ENCODE results near the gene PNPLA8. TPM values are rescaled to one million over a fixed set of nuclear protein-coding genes. Genes with fewer than 3 reads are reported as not detected.

The PNPLA8 gene
- 10 to 100 TPM; 15.0 to 16.8 TPM for total RNA-seq

- Histone ChIP-seq H3K27ac (peak within 1 kb of the TSS; percentile 95 to 97 (median 95)), H3K36me3 (replicated peaks in 1 of 2; ENCODE audit: insufficient read depth in 1 of 2, low read depth in 2 of 2) (no peaks in the 10 kb centered on the region), H3K4me1 (peaks cover 43% of the 10 kb centered on the region), H3K9me3 (no peaks in the 10 kb centered on the region), H3K4me3 (peak within 1 kb of the TSS; percentile 26 to 80), H3K27me3 (no peaks in the 10 kb centered on the region)
- 0% methylated on average over 9 to 64 of the region's 64 CpGs for WGBS, 2 donors
- peak; percentile 94 for ATAC-seq
- TF ChIP-seq POLR2A (IDR thresholded peaks at IDR 0.05) (peak; percentile 96 to 99 (median 98)), CTCF (IDR thresholded peaks at IDR 0.05) (peak in 2 of 7 experiments; percentile 9 to 24)
- DNase-seq, result peak; percentile 99 to 100 (median 100)
- intact Hi-C loops (cut with DNase I), result no loop called here
Measured at GRCh38 chr7:108525985-108526767, at the start of gene PNPLA8. Gene PNPLA8 (minus strand): TSS chr7:108526135. CDS start chr7:108515491, 10,644 bp downstream.

- Histone ChIP-seq H3K4me3 (no peak overlapping the region), H3K27me3 (no peaks in the 10 kb centered on the region)
Measured at GRCh38 chr7:108575156-108575555, 49.2 kb upstream of the PNPLA8 start.

GRCh38 chr7:108572480-108572879 lies 46.5 kb upstream of the PNPLA8 start:
- intact Hi-C loops (cut with DNase I), result no loop called here
- peaks cover 65% of the 10 kb centered on the region for H3K4me1 ChIP-seq
- no peaks in the 10 kb centered on the region for H3K36me3 ChIP-seq (replicated peaks in 1 of 2; ENCODE audit: insufficient read depth in 1 of 2, low read depth in 2 of 2)
- ATAC-seq (no peak), DNase-seq (no peak)
- H3K27ac ChIP-seq, result peak overlapping the region in 1 of 4 donors; percentile 99
- TF ChIP-seq POLR2A (IDR thresholded peaks at IDR 0.05) (no peak), CTCF (IDR thresholded peaks at IDR 0.05) (no peak)
- H3K4me3 ChIP-seq, result no peak overlapping the region
- no peaks in the 10 kb centered on the region for H3K9me3 ChIP-seq
- 42 to 54% methylated on average over 2 of the region's 2 CpGs for WGBS, 2 donors
- no peaks in the 10 kb centered on the region for H3K27me3 ChIP-seq

More at GRCh38 chr7:108575156-108575555, 49.2 kb upstream of the PNPLA8 start:
- peaks cover 0 to 13% (median 0%) of the 10 kb centered on the region in 3 donors for H3K9me3 ChIP-seq
- WGBS, 2 donors, result 57 to 78% methylated on average over 2 of the region's 2 CpGs
- H3K27ac ChIP-seq, result no peak overlapping the region
- peaks cover 49% of the 10 kb centered on the region for H3K4me1 ChIP-seq
- ATAC-seq (no peak), DNase-seq (no peak)
- TF ChIP-seq CTCF (IDR thresholded peaks at IDR 0.05) (no peak), POLR2A (IDR thresholded peaks at IDR 0.05) (no peak)
- H3K36me3 ChIP-seq (replicated peaks in 1 of 2; ENCODE audit: insufficient read depth in 1 of 2, low read depth in 2 of 2), result peaks cover 5 to 8% of the 10 kb centered on the region in 2 donors
- intact Hi-C loops (cut with DNase I), result no loop called here

GRCh38 chr7:108570146-108570755 lies 44.3 kb upstream of the PNPLA8 start:
- Histone ChIP-seq H3K4me1 (peaks cover 60% of the 10 kb centered on the region), H3K27ac (peak overlapping the region; percentile 87 to 99 (median 99)), H3K4me3 (peak overlapping the region; percentile 52 to 97), H3K9me3 (no peaks in the 10 kb centered on the region), H3K36me3 (replicated peaks in 1 of 2; ENCODE audit: insufficient read depth in 1 of 2, low read depth in 2 of 2) (no peaks in the 10 kb centered on the region), H3K27me3 (no peaks in the 10 kb centered on the region)
- DNase-seq (peak; percentile 65 to 75 (median 69)), ATAC-seq (peak; percentile 45)
- WGBS, 2 donors, result 1% methylated on average over 34 to 36 of the region's 36 CpGs
- TF ChIP-seq CTCF (IDR thresholded peaks at IDR 0.05) (no peak), POLR2A (IDR thresholded peaks at IDR 0.05) (peak in 1 of 3 donors; percentile 16)
- intact Hi-C loops (cut with DNase I), result no loop called here

Measured in body of pancreas (tissue), 4 donors.